DND-41 (cell line): ENCODE results near the gene ZDHHC14.

ENCODE experiments used
- EZH2 ChIP-seq: IDR thresholded peaks from 3 replicates; pipeline ENCODE4 v1.6.1; 2012; ENCODE audit warnings: borderline replicate concordance, low read depth, mild to moderate bottlenecking, moderate library complexity, low read length, inconsistent platforms; ENCODE audit not compliant: severe bottlenecking
- TF ChIP-seq, protein P1 (sequence below): IDR thresholded peaks from 2 replicates; pipeline ENCODE4 v1.5.1; 2012; ENCODE audit warnings: borderline replicate concordance, low read length, moderate library complexity, mild to moderate bottlenecking; ENCODE audit not compliant: poor library complexity, severe bottlenecking; ENCODE audit errors: extremely low read depth

DNA sequence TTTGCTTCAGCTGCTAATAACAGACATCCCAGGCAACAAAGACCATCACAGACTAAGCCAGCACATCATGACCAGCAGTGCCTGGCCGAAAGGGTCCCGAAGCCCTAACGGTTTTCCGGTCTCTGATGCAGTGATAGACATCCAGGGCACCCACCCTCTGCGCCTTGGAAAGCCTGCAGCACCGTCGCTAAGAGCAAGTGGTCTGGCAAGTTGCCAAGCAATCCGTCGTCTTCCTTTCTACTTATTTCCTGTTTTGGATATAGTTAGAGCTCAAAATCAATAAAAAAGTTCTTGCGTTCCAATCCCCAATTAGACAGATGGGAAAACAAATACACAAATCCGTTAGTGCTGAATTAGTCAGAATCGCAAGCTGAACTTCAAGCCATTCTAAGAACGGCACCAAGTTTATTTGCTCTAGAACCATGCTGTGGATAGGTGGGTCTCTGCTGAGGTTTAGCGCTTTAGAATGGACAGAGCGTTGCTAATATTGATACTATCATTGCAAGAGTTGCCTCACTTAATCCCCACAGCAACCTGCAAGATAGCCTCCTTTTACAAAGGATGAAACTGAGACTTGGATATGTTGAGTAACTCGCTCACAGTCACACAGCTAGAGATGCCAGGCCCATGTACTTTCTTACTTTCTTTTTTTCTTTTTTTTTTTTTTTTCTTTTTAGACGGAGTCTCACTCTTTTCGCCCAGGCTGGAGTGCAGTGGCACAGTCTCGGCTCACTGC lies 278.7 kb downstream of the ZDHHC14 start:
- TF ChIP-seq, protein P1, sequence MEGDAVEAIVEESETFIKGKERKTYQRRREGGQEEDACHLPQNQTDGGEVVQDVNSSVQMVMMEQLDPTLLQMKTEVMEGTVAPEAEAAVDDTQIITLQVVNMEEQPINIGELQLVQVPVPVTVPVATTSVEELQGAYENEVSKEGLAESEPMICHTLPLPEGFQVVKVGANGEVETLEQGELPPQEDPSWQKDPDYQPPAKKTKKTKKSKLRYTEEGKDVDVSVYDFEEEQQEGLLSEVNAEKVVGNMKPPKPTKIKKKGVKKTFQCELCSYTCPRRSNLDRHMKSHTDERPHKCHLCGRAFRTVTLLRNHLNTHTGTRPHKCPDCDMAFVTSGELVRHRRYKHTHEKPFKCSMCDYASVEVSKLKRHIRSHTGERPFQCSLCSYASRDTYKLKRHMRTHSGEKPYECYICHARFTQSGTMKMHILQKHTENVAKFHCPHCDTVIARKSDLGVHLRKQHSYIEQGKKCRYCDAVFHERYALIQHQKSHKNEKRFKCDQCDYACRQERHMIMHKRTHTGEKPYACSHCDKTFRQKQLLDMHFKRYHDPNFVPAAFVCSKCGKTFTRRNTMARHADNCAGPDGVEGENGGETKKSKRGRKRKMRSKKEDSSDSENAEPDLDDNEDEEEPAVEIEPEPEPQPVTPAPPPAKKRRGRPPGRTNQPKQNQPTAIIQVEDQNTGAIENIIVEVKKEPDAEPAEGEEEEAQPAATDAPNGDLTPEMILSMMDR = no peak
- TF ChIP-seq EZH2 = no peak
